ENCODE measurements around the gene CRIP1. TPM values are rescaled to one million over a fixed set of nuclear protein-coding genes. Genes with fewer than 3 reads are reported as not detected.

The CRIP1 gene
- total RNA-seq, 1 donor: 52.0 TPM

GRCh38 chr14:105479431-105480158, 7.1 kb upstream of the CRIP1 start:
- no peak for DNase-seq (ENCODE audit: low read depth in 2 of 3, low spot score in 2 of 3)

- no peak for DNase-seq (ENCODE audit: low read depth in 2 of 3, low spot score in 2 of 3)
Observed at GRCh38 chr14:105480199-105480746, 6.4 kb upstream of the CRIP1 start.

GRCh38 chr14:105480807-105481801, 5.6 kb upstream of the CRIP1 start:
- DNase-seq (ENCODE audit: low read depth in 2 of 3, low spot score in 2 of 3): peak; percentile 88 to 91 (median 90)

GRCh38 chr14:105481886-105482457, 4.7 kb upstream of the CRIP1 start:
- DNase-seq (ENCODE audit: low read depth in 2 of 3, low spot score in 2 of 3): peak; percentile 94 to 99 (median 98)

- DNase-seq (ENCODE audit: low read depth in 2 of 3, low spot score in 2 of 3): no peak
Observed at GRCh38 chr14:105482486-105483110, 4.1 kb upstream of the CRIP1 start.

GRCh38 chr14:105483300-105484068, 3.2 kb upstream of the CRIP1 start:
- DNase-seq (ENCODE audit: low read depth in 2 of 3, low spot score in 2 of 3): no peak

- no peak for DNase-seq (ENCODE audit: low read depth in 2 of 3, low spot score in 2 of 3)
Observed at GRCh38 chr14:105484069-105484996, 2.4 kb upstream of the CRIP1 start.

- DNase-seq (ENCODE audit: low read depth in 2 of 3, low spot score in 2 of 3): no peak
Observed at GRCh38 chr14:105484997-105485393, 1.7 kb upstream of the CRIP1 start.

- DNase-seq (ENCODE audit: low read depth in 2 of 3, low spot score in 2 of 3): peak in 2 of 3 donors; percentile 84 to 86
Observed at GRCh38 chr14:105485739-105486162, 935 bp upstream of the CRIP1 start.

GRCh38 chr14:105486974-105487448, 325 bp downstream of the CRIP1 start:
- DNase-seq (ENCODE audit: low read depth in 2 of 3, low spot score in 2 of 3): no peak

GRCh38 chr14:105487449-105487985, 831 bp downstream of the CRIP1 start:
- peak in 2 of 3 donors; percentile 56 to 67 for DNase-seq (ENCODE audit: low read depth in 2 of 3, low spot score in 2 of 3)

GRCh38 chr14:105487986-105488777, 1.5 kb downstream of the CRIP1 start:
- no peak for DNase-seq (ENCODE audit: low read depth in 2 of 3, low spot score in 2 of 3)

- DNase-seq (ENCODE audit: low read depth in 2 of 3, low spot score in 2 of 3): no peak
Observed at GRCh38 chr14:105488781-105489541, 2.3 kb downstream of the CRIP1 start.

- DNase-seq (ENCODE audit: low read depth in 2 of 3, low spot score in 2 of 3): peak; percentile 74 to 92 (median 91)
Observed at GRCh38 chr14:105489542-105490266, 3.0 kb downstream of the CRIP1 start.

GRCh38 chr14:105490267-105490571, 3.5 kb downstream of the CRIP1 start:
- DNase-seq (ENCODE audit: low read depth in 2 of 3, low spot score in 2 of 3): no peak
